Raji (cell line): ENCODE measurements around the gene CGB8.
"Not testable (repeated sequence)": the region's sequence is repeated elsewhere in the genome, so short reads cannot be mapped to it uniquely, and the experiment has no call there.

Experiments
- POLR2A ChIP-seq: IDR thresholded peaks from 2 replicates; pipeline ENCODE4 v1.6.1; 2011; ENCODE audit warnings: low read depth, low read length, control low read depth; ENCODE audit not compliant: insufficient read depth

Gene CGB8

DNA sequence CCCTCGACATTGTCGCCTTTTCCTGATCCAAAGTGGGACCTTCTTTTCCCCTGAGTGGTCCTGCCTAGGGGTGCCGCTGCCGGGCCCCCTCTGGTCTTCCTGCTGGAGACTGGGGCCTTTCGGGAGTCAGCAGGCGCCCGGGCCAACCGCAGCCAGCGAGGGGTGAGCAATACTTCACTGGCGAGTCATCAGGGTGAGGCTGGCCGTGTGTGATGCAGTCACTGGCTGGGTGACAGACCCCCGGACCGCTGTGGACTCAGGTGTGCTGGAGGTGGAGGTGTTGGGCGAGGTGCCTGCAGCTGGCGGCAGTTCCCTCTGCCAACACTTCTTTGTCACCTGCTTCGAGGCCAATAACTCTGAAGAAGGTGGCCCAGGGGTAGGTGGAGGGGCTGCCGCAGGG lies 6.7 kb downstream of the CGB8 start:
- TF ChIP-seq POLR2A, result no peak

DNA sequence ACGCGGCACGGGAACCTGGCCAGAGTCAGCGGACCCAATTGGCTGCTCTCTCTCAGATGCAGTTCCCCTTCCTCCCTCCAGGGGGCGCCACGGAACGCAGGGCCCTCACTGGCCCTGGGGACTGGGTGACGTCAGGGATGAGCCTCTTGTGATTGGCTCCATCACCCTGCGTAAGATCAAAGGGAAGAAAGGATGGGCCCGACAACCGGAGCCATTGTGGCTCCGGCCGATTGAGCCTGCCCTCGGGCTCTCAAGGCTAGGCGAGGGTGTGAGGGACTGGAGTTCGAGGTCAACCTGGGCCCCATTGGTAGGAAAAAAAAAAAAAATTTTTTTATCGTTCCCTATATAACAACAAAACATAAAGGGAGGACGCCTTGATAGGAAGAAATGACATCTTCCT lies 12.1 kb downstream of the CGB8 start, which contains the start of gene CGB1:
CGB1 (minus strand) TSS at position 81 of the 400 bp plus-strand sequence. CDS start 184 bp downstream, outside the sequence.
- TF ChIP-seq POLR2A, result not testable (repeated sequence)

DNA sequence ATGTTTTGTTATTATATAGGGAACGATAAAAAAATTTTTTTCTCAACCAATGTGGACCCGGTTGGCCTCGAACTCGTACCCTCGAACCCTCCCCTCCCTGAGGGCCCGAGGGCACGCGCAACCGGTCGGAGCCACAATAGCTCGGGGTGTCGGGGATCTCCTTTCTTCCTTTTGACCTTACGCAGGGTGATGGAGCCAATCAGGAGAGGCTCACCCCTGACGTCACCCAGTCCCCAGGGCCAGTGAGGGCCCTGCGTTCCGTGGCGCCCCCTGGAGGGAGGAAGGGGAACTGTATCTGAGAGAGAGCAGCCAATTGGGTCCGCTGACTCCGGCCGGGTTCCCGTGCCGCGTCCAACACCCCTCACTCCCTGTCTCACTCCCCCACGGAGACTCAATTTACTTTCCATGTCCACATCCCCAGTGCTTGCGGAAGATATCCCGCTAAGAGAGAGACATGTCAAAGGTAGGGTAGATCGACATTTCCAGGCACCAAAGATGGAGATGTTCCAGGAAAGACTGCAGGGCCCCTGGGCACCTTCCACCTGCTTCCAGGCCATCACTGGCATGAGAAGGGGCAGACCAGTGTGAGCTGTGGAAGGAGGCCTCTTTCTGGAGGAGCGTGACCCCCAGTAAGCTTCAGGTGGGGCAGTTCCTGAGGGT lies 17.1 kb downstream of the CGB8 start, which contains the start of gene CGB2:
CGB2 (plus strand) TSS at position 249 of the 660 bp plus-strand sequence; CDS start at position 455, 206 bp downstream.
- not testable (repeated sequence) for TF ChIP-seq POLR2A

DNA sequence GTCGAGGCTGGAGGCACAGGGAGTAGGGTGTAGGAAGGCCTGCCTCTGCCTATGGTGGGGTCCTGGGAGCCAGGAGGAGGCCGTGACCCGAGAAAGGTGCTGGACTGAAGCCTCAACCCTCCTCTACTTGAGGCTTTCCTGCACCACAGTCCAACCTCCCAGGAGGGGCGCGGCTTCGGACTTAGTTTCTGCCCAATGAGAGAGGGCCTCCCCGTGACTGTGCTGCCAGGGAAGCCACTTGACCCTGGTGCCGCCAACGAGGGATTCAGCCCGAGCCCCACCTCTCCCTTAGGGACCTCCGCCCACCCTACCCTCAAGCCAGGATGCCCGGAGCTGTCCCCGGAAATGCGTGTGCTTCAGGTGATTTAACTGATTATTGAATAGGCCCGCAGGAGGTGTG lies 24.7 kb downstream of the CGB8 start, which contains the start of gene CGB3:
CGB3 (minus strand) TSS at position 101 of the 400 bp plus-strand sequence. CDS start 362 bp downstream, outside the sequence.
- TF ChIP-seq POLR2A, result not testable (repeated sequence)

DNA sequence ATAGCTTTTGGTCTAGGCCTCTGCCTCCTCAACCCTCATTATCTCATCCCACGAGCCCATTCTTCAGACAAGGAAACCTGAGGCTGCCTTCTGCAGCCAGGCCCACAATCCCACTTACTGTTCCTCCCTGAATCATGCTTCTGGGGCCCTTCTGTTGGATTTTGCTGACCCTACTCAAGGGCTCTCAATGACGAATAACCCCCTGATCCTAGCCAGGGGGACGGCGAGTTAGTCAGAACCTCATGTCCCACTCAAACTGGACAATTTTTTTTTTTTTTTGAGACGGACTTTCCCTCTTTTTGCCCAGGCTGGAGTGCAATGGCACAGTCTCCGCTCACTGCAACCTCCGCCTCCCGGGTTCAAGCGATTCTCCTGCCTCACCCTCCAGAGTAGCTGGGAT lies 26.8 kb downstream of the CGB8 start:
- no peak for TF ChIP-seq POLR2A

DNA sequence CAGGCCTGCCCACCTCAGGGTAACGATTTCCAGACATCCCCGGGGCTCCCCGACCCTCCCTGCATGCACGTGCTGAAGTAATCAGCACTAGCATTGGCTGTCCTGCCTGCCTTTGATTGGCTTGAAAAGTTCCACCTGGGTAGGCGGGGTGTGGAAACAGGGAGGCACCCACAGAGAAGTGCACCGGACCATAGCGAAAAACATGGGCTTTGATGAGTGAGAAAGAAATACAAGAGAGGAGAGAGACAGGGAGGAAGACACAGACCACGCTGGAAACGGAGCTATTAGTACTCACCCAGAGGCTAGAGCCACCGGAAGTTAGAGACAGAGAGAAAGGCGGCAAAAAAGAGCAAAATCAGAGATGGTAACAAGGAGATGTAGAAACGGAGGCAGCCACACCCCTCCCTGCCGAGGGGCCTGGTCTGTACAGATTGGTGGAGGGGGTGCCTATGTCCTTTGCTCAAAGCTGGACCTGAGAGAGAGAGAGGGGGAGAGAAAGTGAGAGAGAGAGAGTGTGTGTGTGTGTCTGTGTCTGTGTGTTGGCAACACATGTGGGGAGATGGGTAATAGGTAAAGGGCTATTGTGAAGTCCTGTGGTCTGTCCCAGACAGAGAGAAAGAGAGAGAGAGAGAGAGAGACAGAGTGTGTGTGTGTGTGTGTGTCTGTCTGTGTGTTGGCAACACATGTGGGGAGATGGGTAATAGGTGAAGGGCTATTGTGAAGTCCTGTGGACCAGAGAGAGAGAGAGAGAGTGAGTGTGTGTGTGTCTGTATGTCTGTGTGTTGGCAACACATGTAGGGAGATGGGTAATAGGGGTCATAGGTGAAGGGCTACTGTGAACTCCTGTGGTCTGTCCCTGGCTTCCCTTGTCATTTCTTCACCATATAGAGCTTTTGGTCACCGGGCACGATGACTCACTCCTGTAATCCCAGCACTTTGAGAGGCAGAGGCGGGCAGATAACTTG lies 27.7 kb downstream of the CGB8 start:
- TF ChIP-seq POLR2A, result no peak

DNA sequence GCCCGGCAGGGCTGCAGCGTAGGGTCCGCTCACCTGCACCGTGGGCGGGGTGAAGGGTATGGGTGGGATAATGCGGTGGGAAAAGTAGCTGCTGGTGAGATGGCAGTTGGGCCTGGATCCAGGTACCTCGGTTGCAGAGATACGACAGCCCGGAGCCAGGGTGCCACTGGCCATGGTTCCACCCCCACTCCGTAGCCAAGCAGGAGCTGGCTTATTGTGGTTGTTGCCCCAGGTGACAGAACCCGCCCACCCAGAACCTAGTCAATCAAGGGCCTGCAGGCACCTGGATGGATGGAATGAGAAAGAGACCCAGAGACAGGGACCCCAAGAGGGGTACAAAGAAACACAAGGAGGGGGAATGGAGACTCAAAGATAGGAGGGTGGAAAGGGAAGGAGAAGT lies 28.6 kb downstream of the CGB8 start:
- no peak for TF ChIP-seq POLR2A

DNA sequence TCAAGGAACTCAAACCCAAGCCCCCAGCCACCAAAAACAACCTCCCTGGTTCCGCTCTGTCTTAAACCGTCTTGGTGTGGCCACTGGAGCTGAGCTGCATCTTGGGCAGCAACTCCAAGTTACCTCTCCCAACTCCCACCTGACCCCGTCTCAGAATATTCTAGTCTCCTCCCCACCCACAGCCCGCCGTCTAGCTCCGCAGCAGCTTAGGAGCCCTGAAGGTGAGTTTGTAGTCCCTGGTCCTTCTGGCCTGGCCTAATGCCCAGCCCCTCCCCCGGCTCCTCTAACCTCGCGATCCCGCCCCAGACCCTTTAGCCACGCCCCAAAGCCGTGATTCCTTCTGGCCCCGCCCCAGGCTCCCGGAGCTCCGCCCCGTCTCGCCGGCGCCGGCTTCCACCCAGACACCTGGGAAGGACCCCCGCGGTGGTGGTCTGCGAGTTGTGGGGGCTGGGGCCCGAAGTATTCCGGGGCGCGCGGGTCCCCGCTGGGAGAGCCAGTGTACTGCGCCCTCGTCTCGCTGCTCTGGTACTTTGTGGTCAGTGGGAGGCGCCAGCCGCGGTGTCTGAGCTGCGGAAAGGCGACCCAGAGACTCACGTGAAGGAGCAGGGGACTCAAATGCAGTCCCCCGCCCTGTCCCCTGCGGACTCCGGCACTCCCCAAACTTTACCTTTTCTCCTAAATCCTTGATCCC lies 29.5 kb downstream of the CGB8 start:
- TF ChIP-seq POLR2A, result no peak

DNA sequence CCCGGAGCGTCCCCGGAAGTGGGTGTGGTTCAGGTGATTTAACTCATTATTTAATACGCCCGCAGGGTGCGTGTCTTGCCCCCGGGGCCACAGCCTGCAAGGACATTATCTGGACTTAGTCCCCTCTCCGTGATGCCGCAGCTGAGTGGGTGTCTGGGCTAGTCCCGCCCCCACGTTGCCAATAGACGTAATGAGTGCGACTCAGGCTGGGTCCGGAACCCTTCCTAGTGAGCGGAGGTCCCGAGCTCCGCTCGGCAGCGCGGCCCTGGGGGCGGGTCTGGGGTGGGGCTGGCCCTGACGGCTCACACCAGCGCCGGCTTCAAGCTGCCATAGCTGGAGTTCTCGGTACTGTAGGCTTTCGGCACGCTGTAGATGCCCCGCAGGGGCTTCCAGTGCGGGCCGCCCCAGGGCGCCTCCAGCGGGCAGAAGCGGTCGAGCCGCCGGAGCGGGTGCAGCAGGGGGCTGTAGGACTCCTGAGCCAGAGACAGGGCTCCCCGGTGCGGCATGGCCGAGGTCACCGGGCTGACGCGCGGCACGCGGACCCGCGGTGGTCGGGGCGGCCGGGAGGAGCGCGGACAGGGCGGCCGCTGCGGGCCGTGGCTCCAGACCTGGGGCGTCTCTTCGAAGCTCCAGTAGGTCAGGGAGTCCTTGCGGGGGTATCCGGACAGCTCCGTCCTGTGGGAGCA lies 31.1 kb downstream of the CGB8 start:
- no peak for TF ChIP-seq POLR2A

DNA sequence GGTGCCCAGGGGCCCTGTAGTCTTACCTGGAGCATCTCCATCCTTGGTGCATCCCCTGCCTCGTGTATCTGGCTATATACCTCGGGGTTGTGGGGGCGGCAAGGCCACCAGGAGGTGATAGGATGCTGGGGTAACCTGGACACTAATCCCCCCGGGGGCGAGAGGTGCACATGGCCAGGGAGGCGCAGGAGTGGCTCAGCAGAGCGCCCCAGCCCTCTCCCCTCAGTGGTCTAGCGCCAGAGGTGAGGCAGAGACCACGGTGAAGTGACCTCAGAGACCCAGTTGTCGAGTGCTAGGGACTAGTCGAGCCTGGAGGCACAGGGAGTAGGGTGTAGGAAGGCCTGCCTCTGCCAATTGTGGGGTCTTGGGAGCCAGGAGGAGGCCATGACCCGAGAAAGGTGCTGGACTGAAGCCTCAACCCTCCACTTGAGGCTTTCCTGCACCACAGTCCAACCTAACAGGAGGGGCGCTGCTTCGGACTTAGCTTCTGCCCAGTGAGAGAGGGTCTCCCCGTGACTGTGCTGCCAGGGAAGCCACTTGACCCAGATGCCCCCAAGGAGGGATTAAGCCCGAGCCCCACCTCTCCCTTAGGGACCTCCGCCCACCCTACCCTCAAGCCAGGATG lies 31.8 kb downstream of the CGB8 start, which contains the start of gene LHB:
LHB (minus strand) TSS at position 51 of the 625 bp plus-strand sequence; CDS start at position 41, 10 bp downstream.
- TF ChIP-seq POLR2A, result no peak

DNA sequence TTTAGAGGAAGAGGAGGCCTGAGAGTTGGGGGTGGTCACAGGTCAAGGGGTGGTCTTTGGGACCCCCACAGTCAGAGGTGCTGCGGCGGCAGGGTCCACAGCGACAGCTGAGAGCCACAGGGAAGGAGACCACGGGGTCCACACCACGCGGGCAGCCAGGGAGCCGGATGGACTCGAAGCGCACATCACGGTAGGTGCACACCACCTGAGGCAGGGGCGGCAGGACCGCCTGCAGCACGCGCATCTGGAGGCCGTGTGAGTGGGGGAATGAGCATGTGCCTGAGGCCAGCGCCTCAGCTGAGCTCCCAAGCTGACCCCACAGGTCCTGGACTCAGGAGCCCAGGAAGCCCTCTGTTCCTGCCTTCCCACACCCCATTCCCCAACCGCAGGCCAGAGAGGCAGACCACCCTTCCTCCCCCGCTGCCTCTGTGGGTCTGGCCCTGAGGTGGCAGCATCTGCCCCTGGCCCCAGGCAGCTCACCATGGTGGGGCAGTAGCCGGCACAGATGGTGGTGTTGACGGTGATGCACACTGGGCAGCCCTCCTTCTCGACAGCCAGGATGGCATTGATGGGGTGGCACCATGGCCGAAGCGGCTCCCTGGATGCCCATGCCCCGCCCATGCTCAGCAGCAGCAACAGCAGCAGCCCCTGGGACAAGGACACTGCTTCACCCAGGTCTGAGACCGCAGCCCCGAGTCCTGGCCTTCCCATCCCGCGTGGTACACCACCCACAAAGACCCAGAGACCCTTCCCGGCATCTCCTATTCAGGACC lies 32.7 kb downstream of the CGB8 start:
- no peak for TF ChIP-seq POLR2A

DNA sequence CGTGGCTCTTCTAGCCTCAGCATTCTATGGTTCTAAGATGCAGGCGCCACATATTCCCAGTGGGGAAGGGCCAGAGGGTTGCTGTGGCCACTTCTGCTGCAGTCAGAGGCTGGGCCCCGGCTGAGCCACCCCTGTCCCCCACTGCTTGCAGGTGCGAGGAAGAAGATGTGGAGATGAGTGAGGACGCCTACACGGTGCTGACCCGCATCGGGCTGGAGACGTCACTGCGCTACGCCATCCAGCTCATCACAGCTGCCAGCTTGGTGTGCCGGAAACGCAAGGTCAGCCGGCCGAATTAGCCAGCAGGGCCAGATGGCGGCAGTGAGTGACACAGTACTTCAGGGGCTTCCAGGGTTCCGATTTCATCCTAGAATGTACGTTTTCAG lies 34.0 kb downstream of the CGB8 start:
- no peak for TF ChIP-seq POLR2A

DNA sequence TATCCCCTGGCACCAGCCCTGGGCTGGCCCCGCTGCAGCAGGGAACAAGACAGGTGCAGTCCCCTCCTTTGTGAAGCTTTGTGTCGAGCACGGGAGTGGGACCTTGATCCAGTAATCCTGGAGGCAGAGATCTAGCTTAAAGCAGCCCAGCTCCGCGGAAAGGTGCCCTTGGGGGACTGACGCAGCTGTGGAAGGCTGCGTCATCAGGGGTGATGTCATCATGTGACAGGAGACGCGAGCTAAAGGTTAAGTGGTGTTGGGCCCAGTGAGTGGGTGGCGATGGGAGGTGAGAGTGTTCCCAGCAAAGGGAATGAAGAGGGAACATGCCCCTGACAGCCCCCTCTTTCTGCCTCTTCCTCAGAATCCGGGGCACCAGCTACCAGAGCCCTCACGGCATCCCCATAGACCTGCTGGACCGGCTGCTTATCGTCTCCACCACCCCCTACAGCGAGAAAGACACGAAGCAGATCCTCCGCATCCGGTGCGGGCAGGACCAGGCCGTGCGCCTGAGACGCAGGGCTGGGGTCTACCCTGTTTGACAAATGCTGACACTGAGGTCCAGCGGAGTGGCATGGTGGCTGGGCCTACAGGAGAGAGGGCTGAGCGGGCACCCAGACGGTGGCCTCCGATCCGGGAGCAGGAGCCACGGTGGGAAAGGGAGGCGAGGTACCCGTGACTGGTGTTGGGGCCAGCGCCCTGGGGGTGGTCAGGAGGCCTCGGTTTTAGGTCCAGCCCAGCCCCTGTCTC lies 34.6 kb downstream of the CGB8 start:
- no peak for TF ChIP-seq POLR2A
